OCI-LY7 (cell line): Measurements from ENCODE around the gene ELMO1.

Experiments
- EZH2phosphoT487 ChIP-seq: fragments of 200-600 bp; sonication (generic); IDR thresholded peaks from 2 replicates; pipeline ENCODE4 v1.6.1; 2018; ENCODE audit warnings: low read depth, borderline replicate concordance, mild to moderate bottlenecking, mixed run types, antibody characterized with exemption, low read length, moderate library complexity, mixed read lengths
- TF ChIP-seq, protein P1 (sequence below): fragments of 200-600 bp; sonication (generic); conservative IDR thresholded peaks from 2 replicates; pipeline ENCODE4 v1.5.1; 2014; ENCODE audit warnings: mild to moderate bottlenecking, antibody characterized with exemption, low read length, moderate library complexity, mixed read lengths

DNA sequence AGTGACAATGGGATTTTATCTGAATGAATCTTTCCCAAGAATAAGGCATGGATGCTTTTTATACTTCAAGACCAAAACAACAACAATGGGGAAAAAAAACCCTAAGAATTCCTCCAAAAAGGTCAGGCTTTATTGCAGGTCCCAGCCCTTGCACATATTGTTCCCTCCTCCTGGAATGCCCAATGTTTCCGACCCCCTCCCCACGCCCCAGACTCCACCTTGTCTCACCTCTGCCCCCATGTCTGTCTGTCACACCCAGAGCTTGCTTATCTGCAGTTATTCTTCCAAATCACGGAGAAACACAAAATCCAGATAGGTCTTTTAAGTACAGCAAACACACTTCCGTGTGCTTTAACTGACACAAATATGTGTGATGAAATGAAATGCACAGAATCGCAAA lies 43.5 kb downstream of the ELMO1 start:
- TF ChIP-seq, protein P1, sequence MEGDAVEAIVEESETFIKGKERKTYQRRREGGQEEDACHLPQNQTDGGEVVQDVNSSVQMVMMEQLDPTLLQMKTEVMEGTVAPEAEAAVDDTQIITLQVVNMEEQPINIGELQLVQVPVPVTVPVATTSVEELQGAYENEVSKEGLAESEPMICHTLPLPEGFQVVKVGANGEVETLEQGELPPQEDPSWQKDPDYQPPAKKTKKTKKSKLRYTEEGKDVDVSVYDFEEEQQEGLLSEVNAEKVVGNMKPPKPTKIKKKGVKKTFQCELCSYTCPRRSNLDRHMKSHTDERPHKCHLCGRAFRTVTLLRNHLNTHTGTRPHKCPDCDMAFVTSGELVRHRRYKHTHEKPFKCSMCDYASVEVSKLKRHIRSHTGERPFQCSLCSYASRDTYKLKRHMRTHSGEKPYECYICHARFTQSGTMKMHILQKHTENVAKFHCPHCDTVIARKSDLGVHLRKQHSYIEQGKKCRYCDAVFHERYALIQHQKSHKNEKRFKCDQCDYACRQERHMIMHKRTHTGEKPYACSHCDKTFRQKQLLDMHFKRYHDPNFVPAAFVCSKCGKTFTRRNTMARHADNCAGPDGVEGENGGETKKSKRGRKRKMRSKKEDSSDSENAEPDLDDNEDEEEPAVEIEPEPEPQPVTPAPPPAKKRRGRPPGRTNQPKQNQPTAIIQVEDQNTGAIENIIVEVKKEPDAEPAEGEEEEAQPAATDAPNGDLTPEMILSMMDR: no peak
- TF ChIP-seq EZH2phosphoT487: no peak
